ENCODE data around the gene RPS8.

- no peak for TF ChIP-seq EZH2 (IDR thresholded peaks at IDR 0.05; ENCODE audit: borderline replicate concordance)
- no peak for TF ChIP-seq CTCF (IDR thresholded peaks at IDR 0.05; ENCODE audit: poor library complexity)
Measured at GRCh38 chr1:44790968-44791801, 15.8 kb downstream of the RPS8 start.
